NOMO-1 (cell line): Measurements from ENCODE around the gene MFRP.

ENCODE experiments used
- DNase-seq, 2 experiments: peaks; one replicate each; lab custom pipeline; 2025; ENCODE audit not compliant: unreplicated experiment in 2 of 2; lab: John Stamatoyannopoulos, UW

MFRP gene

GRCh38 chr11:119298726-119299125 is 47.8 kb downstream of the MFRP start:
- DNase-seq = no peak

GRCh38 chr11:119297938-119298337 is 48.6 kb downstream of the MFRP start:
- DNase-seq = no peak

- DNase-seq = peak in 1 of 2 experiments; percentile 5
Observed at GRCh38 chr11:119295178-119295577, 51.3 kb downstream of the MFRP start.

- no peak for DNase-seq
Observed at GRCh38 chr11:119293461-119293860, 53.0 kb downstream of the MFRP start.

- no peak for DNase-seq
Observed at GRCh38 chr11:119290894-119291497, 55.5 kb downstream of the MFRP start.
